ENCODE data around the gene MYLK. TPM values are rescaled to one million over a fixed set of nuclear protein-coding genes. Genes with fewer than 3 reads are reported as not detected.

MYLK gene
- polyA plus RNA-seq, 1 donor (not counting 4 experiments of a cell fraction or from before 2014, with no cell fraction given), result 7.8 TPM

DNA sequence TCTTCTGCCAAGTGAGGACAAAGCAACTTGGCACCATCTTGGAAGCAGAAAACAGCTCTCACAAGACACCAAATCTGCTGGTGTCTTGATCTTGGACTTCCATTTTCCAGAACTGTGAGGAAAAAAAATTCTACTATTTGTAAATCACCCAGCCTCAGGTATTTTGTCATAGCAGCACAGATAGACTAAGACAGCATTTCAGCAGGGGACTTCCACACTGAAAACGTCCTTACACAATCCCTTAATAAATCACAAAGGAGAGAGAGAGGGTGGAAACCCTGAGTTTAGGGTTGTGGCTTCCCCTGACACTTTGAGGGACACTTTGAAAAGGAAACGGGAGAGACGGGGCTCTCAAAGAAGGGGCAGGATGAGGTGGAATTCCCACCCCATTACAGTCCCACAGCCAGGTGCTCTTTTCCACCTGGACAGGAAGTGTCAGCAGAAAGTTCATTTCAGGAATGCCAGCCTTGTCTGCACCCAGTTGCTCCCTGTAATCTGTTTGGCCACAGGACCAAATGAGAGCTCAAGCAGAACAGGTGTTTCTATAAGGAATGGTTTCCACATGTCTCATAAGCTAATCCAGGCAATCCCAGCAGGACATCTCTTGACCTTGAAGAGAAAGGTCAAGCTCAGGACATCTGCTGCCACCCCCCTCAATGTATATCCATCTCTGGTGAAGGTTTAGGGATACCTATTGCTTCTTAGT lies 51.3 kb downstream of the MYLK start:
- no peak overlapping the region for H2AFZ ChIP-seq (ENCODE audit: control insufficient read depth, low read length)
- H3K4me1 ChIP-seq (ENCODE audit: control insufficient read depth, extremely low read depth, insufficient read depth, low read length), result peaks cover 29% of the 10 kb centered on the region
- H3K79me2 ChIP-seq (ENCODE audit: control insufficient read depth, insufficient read depth, low read length), result no peaks in the 10 kb centered on the region
- FAIRE-seq, result peak; percentile 48
- H3K9ac ChIP-seq (ENCODE audit: control insufficient read depth, extremely low read depth, insufficient read depth, low read length), result no peak overlapping the region
- TF ChIP-seq, protein P1, sequence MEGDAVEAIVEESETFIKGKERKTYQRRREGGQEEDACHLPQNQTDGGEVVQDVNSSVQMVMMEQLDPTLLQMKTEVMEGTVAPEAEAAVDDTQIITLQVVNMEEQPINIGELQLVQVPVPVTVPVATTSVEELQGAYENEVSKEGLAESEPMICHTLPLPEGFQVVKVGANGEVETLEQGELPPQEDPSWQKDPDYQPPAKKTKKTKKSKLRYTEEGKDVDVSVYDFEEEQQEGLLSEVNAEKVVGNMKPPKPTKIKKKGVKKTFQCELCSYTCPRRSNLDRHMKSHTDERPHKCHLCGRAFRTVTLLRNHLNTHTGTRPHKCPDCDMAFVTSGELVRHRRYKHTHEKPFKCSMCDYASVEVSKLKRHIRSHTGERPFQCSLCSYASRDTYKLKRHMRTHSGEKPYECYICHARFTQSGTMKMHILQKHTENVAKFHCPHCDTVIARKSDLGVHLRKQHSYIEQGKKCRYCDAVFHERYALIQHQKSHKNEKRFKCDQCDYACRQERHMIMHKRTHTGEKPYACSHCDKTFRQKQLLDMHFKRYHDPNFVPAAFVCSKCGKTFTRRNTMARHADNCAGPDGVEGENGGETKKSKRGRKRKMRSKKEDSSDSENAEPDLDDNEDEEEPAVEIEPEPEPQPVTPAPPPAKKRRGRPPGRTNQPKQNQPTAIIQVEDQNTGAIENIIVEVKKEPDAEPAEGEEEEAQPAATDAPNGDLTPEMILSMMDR (optimal IDR thresholded peaks at IDR 0.05 in 1 of 3, IDR thresholded peaks at IDR 0.05 in 1 of 3, conservative IDR thresholded peaks at IDR 0.05 in 1 of 3; ENCODE audit: extremely low read depth in 1 of 3, insufficient read depth in 2 of 3, low read length in 3 of 3), result no peak
- TF ChIP-seq EZH2 (IDR thresholded peaks at IDR 0.05; ENCODE audit: low read length), result no peak
- no peak overlapping the region for H3K27ac ChIP-seq (ENCODE audit: control insufficient read depth, insufficient read depth, low read length)
- peak overlapping the region; percentile 14 for H3K4me2 ChIP-seq (ENCODE audit: control insufficient read depth, extremely low read depth, insufficient read depth, low read depth, low read length)
- dilution Hi-C loops (cut with MboI; ENCODE audit: extremely low pct_ligation_motif_present, low sequenced_read_pairs), result no loop called here
- no peak for DNase-seq (ENCODE audit: low read depth, low spot score)
- H3K9me3 ChIP-seq (ENCODE audit: control insufficient read depth, low read depth, low read length), result peaks cover 2% of the 10 kb centered on the region
- H3K9me1 ChIP-seq (ENCODE audit: control insufficient read depth, extremely low read depth, insufficient read depth, low read length), result no peaks in the 10 kb centered on the region
- no peaks in the 10 kb centered on the region for H3K36me3 ChIP-seq (ENCODE audit: control insufficient read depth in 2 of 2, extremely low read depth in 1 of 2, insufficient read depth in 2 of 2, low read length in 2 of 2)
- H3K4me3 ChIP-seq (ENCODE audit: control insufficient read depth in 2 of 3, extremely low read depth in 1 of 3, insufficient read depth in 2 of 3, low read depth in 1 of 3, low read length in 3 of 3), result no peak overlapping the region
- no peaks in the 10 kb centered on the region for H3K27me3 ChIP-seq (ENCODE audit: control insufficient read depth, extremely low read depth, insufficient read depth, low read length)
- H4K20me1 ChIP-seq (ENCODE audit: control insufficient read depth, extremely low read depth, insufficient read depth, low read length), result no peaks in the 10 kb centered on the region

GRCh38 chr3:123831420-123831819 lies 52.7 kb downstream of the MYLK start:
- Histone ChIP-seq H3K79me2 (ENCODE audit: control insufficient read depth, insufficient read depth, low read length) (no peaks in the 10 kb centered on the region), H3K27ac (ENCODE audit: control insufficient read depth, insufficient read depth, low read length) (no peak overlapping the region), H3K4me3 (ENCODE audit: control insufficient read depth in 2 of 3, extremely low read depth in 1 of 3, insufficient read depth in 2 of 3, low read depth in 1 of 3, low read length in 3 of 3) (no peak overlapping the region)

More at GRCh38 chr3:123831420-123831819, 52.7 kb downstream of the MYLK start:
- dilution Hi-C loops (cut with MboI; ENCODE audit: extremely low pct_ligation_motif_present, low sequenced_read_pairs), result no loop called here
- Histone ChIP-seq H3K9me1 (ENCODE audit: control insufficient read depth, extremely low read depth, insufficient read depth, low read length) (no peaks in the 10 kb centered on the region), H3K9me3 (ENCODE audit: control insufficient read depth, low read depth, low read length) (peaks cover 3% of the 10 kb centered on the region), H3K4me2 (ENCODE audit: control insufficient read depth, extremely low read depth, insufficient read depth, low read depth, low read length) (no peak overlapping the region), H3K9ac (ENCODE audit: control insufficient read depth, extremely low read depth, insufficient read depth, low read length) (no peak overlapping the region), H3K36me3 (ENCODE audit: control insufficient read depth in 2 of 2, extremely low read depth in 1 of 2, insufficient read depth in 2 of 2, low read length in 2 of 2) (no peaks in the 10 kb centered on the region), H3K4me1 (ENCODE audit: control insufficient read depth, extremely low read depth, insufficient read depth, low read length) (peaks cover 29% of the 10 kb centered on the region), H3K27me3 (ENCODE audit: control insufficient read depth, extremely low read depth, insufficient read depth, low read length) (no peaks in the 10 kb centered on the region), H2AFZ (ENCODE audit: control insufficient read depth, low read length) (no peak overlapping the region), H4K20me1 (ENCODE audit: control insufficient read depth, extremely low read depth, insufficient read depth, low read length) (no peaks in the 10 kb centered on the region)
- TF ChIP-seq, protein P1 (optimal IDR thresholded peaks at IDR 0.05 in 1 of 3, IDR thresholded peaks at IDR 0.05 in 1 of 3, conservative IDR thresholded peaks at IDR 0.05 in 1 of 3; ENCODE audit: extremely low read depth in 1 of 3, insufficient read depth in 2 of 3, low read length in 3 of 3), result no peak
- no peak for DNase-seq (ENCODE audit: low read depth, low spot score)
- FAIRE-seq, result no peak

Measured in keratinocyte (primary cell).